T-helper 1 cell treated with Interleukin-12 subunit alpha and Interleukin-12 subunit beta and Interleukin-4 antibody, amounts not matched to agents 30 ng/mL and 1 ng/mL, for 36 hours (primary cell): Measurements from ENCODE around the gene VIPR2. TPM values are rescaled to one million over a fixed set of nuclear protein-coding genes. Genes with fewer than 3 reads are reported as not detected.

Experiments used
- intact Hi-C: fragments of 100-400 bp; cut with micrococcal nuclease; formaldehyde crosslinking; loops from one replicate; pipeline ENCODE4 v1.15.1; 2024
- total RNA-seq: library from RNA; stranded (reverse); gene quantifications from 2 replicates; pipeline ENCODE4 v1.2.3, GENCODE V29; 2022

Gene VIPR2
- total RNA-seq, 1 donor from 2014 or later: 0.56 TPM

DNA sequence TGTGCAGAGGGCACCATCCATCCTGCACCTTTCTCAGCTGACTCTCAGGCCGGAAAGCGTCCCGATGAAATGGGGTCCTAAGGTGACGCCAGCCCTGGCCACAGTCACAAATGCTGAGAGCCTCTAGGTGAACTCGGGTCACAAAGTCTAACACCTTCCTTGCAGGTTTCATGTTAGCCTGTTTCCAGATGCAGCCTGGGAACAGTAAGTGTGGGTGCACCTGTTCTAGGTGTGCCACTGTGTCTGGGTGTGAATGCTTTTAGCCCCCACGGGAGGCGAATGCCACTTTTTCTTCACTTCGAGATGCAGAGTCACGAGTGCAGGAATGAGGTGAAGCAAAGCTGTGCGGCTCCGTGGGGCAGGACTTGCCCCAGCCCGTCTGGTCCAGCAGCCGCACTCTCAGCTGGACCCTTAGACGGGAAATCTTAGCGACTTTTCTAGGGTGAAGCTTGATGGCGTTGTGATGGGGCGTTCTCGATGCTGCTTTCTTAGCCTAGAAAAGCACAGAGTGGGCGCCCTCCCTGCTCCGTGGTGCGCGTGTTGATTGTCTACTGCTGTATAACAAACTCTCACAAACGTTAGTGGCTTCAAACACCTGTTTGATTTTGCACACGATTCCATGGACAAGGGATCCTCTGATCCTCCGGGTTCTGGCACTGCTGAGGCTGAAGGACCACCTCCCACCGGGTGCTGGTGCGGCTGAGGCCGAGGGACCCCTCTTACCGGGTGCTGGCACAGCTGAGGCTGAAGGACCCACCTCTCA lies 13.6 kb upstream of the VIPR2 start:
- intact Hi-C loops: no loop called here

DNA sequence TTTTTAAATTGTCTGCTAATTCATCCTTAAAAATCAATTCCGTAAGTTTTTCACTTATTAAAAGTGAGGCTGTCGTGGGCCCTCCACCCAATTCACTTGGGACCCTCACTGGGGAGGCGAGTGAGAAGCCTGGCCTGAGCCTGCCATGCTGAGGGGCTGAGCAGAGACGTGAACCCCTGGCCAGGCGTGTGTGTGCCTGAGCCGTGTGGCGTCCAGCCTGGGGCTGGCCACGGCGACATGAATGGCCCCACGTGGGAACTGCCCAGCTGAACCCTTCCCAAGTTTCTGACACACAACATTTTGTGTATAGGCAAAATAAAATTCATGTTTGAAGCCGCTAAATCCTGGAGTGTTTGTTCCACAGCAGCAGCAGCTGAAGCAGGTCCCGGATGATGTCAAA lies 13.0 kb upstream of the VIPR2 start:
- intact Hi-C loops: no loop called here

DNA sequence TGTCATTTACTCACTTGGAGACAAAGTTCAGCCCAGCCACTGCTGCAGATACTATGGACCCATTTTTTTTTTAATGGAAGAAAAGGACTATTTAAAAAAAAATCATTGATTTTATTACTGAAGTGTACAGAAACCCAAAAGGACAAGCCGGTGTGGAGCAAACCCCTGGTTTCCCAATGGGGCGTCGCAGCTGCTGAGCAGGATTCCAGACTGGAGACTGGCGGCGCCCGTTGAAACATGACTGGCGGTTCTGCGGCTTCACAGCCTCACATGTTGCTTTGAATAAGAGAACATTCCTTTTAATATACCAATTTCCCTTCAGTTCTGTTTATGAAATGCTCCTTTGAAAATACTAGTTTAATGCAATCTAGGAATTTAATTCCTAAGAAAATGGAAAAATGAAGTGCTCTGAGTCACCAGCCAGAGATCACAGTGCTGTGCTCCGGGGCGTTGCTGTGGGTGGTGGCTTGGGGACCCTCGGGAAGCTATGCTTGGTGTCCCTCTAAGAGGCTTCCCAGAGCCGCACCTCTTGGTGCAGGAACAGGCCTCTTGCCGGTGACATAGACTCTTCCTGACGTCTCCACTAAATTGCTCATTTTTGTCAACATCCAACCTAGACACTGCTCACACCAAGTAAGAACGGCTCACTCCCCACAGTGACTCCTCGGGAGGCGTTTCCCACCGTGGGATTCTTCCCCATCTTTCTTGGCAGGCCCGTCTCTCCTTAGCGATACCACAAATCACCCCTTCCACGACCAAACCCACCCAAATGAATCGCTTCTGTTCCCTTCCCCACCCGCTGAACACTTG lies 12.0 kb upstream of the VIPR2 start:
- intact Hi-C loops: no loop called here

GRCh38 chr7:159155410-159155809 lies 10.7 kb upstream of the VIPR2 start:
- intact Hi-C loops: no loop called here

GRCh38 chr7:159154243-159154642 lies 9.6 kb upstream of the VIPR2 start:
- intact Hi-C loops: no loop called here

- intact Hi-C loops: no loop called here
These were observed 8.8 kb upstream of the VIPR2 start for GRCh38 chr7:159153511-159153910.

DNA sequence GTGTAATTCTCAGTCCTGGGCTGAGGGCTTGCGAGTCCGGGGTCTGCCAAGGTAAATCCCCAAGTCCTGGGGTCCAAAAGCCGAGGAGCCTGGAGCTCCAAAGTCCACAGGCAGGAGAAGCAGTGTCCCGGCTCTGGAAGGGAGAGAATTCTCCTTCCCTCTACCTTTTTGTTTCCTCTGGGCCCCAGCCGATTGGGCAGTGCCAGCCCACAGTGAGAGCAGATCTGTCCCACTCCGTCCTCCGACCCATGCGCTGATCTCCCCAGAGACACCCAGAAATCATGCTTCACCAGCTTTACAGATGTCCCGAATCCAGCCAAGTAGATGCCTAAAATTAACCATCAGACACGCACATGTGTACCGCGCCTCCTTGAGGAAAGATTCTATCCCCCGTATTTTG lies 8.1 kb upstream of the VIPR2 start:
- intact Hi-C loops: no loop called here

- intact Hi-C loops: no loop called here
These were observed 6.6 kb upstream of the VIPR2 start for GRCh38 chr7:159151231-159151630.

DNA sequence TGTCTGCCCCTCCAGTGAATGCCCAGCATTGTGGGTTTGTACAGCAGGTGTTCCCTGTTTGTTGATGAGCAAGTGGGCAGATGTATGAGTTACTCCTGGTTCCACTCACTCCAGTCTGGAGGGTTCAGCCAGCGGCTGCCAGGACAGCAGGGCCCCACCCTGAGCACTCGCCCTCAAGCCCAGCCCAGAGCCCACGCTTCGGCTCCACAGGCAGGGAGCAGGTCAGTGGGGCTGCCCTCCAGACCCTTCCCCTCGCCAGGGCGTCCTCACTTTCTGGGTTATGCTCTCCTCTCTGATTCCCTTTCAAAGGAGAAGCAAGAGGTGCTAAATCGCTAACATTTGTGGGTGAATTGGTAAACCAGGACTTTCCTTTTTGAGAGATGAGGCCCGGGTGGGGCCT lies 4.8 kb upstream of the VIPR2 start:
- intact Hi-C loops: loop anchor here (10.0 kb wide), 1 partner anchor 455 kb away; no protein-coding TSS in a partner anchor

DNA sequence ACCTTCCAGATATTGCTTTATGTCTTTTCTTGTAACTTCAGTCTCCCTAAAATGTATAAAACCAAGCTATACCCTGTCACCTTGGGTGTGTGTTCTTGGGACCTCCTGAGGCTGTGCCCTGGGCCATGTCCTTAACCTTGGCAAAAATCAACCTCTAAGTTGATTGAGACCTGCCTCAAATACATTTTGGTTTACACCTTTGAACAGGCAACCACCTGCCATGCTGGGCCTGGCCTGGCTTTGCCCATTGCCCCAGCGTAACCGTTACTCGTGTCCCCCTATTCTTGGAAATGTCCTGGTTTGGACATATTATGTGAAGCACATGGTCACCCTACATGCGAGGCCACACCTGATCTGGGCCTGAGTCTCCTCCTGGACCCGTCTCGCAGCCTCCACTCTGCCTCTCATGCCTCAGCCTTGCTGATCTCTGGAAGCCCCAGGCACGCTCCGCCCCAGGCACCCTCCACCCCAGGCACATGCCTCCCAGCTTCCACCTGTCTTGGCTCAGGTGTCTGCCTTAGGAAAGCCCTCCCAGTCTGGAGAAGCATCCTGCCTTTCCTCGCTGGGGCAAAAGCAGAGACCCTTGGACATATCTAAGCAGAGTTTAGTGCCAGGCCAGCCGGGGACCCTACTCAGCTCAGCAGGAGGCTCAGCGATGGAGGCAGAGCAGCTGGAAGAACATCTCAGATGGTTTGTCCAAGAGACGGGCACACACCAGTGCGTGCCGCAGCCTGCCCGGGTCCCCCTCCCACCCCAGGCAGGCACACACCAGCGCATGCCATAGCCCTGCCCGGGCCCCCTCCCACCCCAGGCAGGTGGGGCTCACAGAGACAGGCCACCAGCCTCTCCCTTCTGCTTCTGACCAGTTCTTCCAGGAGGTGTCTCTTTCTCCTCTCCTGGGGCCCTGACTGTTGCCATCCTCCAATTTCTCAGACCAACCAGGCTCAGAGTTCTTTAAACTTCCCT lies 4.0 kb upstream of the VIPR2 start:
- intact Hi-C loops: loop anchor here (10.0 kb wide), 1 partner anchor 454 kb away; no protein-coding TSS in a partner anchor

DNA sequence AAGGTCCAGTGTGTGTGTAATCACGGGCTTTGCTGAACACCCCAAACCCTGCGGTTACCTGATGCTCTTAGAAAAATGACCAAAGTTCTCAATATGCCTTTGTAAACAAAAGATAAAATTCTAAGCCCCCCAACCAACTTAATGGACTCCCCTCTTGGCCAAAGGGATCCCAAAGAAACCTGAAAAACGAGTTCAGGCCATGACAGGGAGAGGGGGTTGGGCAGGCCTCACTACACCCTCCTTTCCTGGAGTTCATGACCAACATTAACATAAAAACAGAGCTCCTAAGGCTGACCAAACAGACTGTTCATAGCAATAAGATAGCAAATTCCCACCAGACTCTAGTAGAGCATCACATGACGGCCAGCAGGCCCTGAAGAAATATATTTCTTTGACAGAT lies 3.0 kb upstream of the VIPR2 start:
- intact Hi-C loops: loop anchor here (10.0 kb wide), 1 partner anchor 453 kb away; no protein-coding TSS in a partner anchor

GRCh38 chr7:159147246-159147645 lies 2.6 kb upstream of the VIPR2 start:
- intact Hi-C loops: loop anchor here (10.0 kb wide), 1 partner anchor 452 kb away; no protein-coding TSS in a partner anchor

DNA sequence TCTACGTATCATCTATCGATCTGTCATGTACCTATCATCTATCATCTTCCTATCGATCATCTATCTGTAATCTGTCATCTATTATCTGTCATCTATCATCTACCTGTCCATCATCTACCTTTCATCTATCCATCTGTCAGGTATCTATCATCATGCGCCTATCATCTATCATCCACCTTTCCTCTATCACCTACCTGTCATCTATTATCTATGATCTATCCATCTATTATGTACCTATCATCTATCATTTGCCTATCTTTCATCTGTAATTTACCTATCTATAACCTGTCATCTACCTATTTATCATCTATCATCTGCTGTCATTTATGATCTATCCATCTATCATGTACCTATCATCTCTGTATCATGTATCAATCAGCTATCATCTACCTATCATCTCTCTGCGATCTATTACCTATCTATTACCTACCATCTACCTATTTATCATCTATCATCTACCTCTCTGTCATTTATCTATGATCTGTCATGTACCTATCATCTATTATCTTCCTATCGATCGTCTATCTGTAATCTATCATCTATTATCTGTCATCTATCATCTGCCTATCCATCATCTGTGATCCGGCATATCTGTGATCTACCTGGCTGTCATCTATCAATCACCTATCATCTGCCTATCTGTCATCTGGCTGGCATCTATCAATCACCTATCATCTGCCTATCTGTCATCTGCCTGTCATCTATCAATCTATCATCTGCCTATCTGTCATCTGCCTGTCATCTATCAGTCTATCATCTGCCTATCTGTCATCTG lies 1.6 kb upstream of the VIPR2 start:
- intact Hi-C loops: loop anchor here (10.0 kb wide), 1 partner anchor 451 kb away; no protein-coding TSS in a partner anchor

DNA sequence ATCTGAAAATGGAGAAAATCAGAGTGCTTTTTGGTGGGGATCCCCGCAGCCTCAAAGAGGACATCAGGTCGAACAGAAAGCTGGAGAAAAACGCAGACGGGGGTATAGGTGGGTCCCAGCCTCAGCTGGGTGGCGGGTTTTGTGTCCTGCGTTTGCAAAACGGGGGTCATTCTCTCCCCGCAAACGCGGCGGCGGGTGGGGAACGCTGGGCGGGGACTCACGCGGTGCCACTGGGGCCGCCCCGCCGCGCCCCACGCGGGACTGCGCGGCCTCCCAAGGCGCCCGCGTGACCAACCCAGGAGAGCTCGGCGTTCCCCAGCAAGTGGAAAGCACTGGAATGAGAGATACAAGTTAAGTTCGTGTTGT lies 806 bp upstream of the VIPR2 start:
- intact Hi-C loops: loop anchor here (10.0 kb wide), 1 partner anchor 451 kb away; no protein-coding TSS in a partner anchor

DNA sequence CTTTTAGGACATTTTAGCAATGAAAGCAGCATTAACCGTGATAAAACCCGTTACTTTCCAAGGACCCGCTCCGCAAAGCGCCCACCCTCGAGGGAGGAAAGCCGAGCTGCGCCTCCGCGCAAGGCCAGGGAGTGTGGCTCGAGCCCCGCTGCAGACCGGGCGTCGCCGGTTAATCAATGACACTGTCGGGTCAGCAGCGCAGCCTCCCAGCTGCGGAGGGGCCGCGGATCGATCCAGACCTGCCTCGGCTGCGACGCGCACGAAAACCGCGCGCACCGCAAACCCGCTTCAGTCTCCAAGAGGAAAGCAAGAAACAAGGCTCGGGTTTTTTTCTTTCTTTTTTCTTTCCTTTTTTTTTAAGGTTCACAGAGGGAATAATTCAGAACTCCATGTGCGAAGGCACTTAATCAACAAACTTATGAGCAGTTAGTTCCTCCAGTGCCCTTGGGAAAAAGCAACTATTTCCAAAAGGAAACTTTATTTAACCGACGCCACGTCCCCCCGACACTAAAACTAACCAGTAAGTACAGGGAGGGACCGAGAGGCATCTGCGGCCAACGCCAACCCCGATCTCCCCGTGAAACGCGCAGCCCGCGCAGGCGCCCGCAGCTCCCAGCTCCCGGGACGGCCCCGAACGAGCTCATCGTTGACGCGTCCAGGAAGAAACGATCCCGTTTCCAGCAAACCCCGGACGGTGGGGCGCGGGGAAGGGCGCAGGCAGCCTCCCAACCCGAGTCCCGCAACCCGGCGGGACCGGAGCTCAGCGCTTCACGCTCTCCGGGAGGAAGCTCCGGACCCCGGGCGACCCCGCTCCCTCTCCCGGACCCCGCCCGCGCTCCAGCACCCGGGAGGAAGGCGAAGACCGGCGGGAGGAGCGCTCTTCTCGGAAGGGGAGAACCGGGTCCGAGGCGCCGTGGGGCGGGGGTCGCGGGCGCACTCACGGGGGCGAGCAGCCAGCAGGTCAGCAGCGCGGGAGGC lies 598 bp downstream of the VIPR2 start:
- intact Hi-C loops: loop anchor here (10.0 kb wide), 1 partner anchor 449 kb away; no protein-coding TSS in a partner anchor

DNA sequence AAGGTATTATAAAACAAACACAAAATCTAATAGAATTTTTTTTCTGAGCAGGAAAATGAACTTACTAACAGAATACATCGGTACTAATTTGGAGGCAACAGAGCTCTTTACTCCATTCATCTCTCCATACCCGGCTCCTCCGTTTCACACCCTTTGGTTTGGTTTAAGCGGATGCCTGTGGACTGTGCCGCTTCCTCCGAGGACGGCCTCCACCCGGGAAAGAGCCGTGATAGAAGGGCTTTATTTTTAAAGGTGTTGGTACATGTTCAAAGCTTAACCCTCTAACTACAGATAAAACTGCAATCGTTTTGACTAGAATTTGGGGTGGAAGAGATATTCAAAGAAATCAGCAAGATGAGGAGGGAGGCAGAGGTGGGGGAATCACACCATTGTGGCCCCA lies 1.9 kb downstream of the VIPR2 start:
- intact Hi-C loops: loop anchor here (10.0 kb wide), 1 partner anchor 448 kb away; no protein-coding TSS in a partner anchor

- intact Hi-C loops: loop anchor here (10.0 kb wide), 1 partner anchor 447 kb away; no protein-coding TSS in a partner anchor
These were observed 2.5 kb downstream of the VIPR2 start for GRCh38 chr7:159142199-159142598.

DNA sequence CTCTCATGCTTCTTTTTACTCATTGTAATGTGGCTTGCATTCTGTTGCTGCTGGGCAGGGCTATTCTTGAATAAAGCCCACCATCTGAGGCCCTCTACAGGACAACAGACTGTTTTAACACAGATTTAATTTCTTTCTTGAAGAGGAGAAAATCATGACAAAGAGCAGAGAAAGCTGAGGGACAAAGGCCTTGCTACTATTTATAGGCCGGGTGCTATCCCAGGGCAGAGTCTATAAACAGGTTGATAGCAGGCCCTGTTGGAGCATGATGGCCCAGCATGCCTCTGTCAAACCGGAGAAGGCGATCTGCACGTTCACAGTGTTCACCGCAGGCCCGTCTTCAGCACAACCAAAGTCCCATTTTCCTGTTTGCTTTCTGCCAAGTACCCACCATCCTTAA lies 3.0 kb downstream of the VIPR2 start:
- intact Hi-C loops: loop anchor here (10.0 kb wide), 1 partner anchor 447 kb away; no protein-coding TSS in a partner anchor

DNA sequence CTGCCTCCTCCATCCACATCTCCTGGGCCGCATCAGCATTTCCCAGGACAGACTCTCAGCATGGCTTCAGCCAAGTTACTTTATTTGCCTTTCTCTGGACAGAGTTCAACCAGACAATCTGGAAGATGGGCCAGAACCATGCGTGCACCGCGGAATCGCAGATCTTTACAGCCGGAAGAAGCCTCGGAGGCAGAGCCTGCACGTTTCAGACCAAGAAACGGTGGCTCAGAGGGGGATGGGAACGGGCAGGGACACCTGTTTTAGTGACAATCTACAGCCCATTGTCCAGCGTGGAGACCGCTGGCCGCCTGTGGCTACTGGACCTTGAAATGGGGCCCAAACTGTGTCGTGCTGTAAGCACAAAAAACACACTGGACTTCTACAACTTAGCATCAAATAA lies 3.5 kb downstream of the VIPR2 start:
- intact Hi-C loops: loop anchor here (10.0 kb wide), 1 partner anchor 446 kb away; no protein-coding TSS in a partner anchor
